Hematopoietic multipotent progenitor cell treated with erythropoietin and hydrocortisone succinate and interleukin-3 and kit ligand, for 15 days (in vitro differentiated cells): ENCODE results near the gene RHEX.
"Not testable (repeated sequence)": the region's sequence is repeated elsewhere in the genome, so short reads cannot be mapped to it uniquely, and the experiment has no call there.

Experiments used
- DNase-seq: peaks from one replicate; pipeline ENCODE4 v3.0.0-alpha.2; 2015; ENCODE audit warnings: low spot score

RHEX gene

GRCh38 chr1:206059355-206059915, 6.5 kb downstream of the RHEX start:
- DNase-seq: no peak

- no peak for DNase-seq
Observed at GRCh38 chr1:206060844-206061243, 7.9 kb downstream of the RHEX start.

GRCh38 chr1:206062464-206062863, 9.5 kb downstream of the RHEX start:
- DNase-seq: no peak

GRCh38 chr1:206064001-206064400, 11.0 kb downstream of the RHEX start:
- DNase-seq: not testable (repeated sequence)

- DNase-seq: not testable (repeated sequence)
Observed at GRCh38 chr1:206064501-206064900, 11.5 kb downstream of the RHEX start.

GRCh38 chr1:206065547-206066145, 12.7 kb downstream of the RHEX start:
- no peak for DNase-seq

- DNase-seq: no peak
Observed at GRCh38 chr1:206066479-206067171, 13.7 kb downstream of the RHEX start.

- DNase-seq: no peak
Observed at GRCh38 chr1:206067486-206068227, 14.7 kb downstream of the RHEX start.

- no peak for DNase-seq
Observed at GRCh38 chr1:206068314-206068713, 15.3 kb downstream of the RHEX start.

- DNase-seq: no peak
Observed at GRCh38 chr1:206070627-206071304, 17.8 kb downstream of the RHEX start.

- DNase-seq: no peak
Observed at GRCh38 chr1:206074839-206075238, 21.9 kb downstream of the RHEX start.

GRCh38 chr1:206075786-206076755, 23.1 kb downstream of the RHEX start:
- no peak for DNase-seq

- DNase-seq: no peak
Observed at GRCh38 chr1:206079135-206079534, 26.2 kb downstream of the RHEX start.

- DNase-seq: no peak
Observed at GRCh38 chr1:206080026-206080820, 27.2 kb downstream of the RHEX start.

- DNase-seq: no peak
Observed at GRCh38 chr1:206081856-206082255, 28.9 kb downstream of the RHEX start.

GRCh38 chr1:206082831-206083695, 30.1 kb downstream of the RHEX start:
- DNase-seq: no peak

GRCh38 chr1:206083750-206084149, 30.8 kb downstream of the RHEX start:
- DNase-seq: no peak

- no peak for DNase-seq
Observed at GRCh38 chr1:206087091-206087490, 34.1 kb downstream of the RHEX start.

GRCh38 chr1:206089341-206089740, 36.4 kb downstream of the RHEX start:
- DNase-seq: no peak
